Activated CD4-positive, alpha-beta T cell treated with anti-CD3 and anti-CD28 coated beads, Interleukin-2, amount 50 U/mL, for 4 hours (primary cell): Measurements from ENCODE around the gene LGR6.

Experiments used
- DNase-seq, 2 experiments: peaks; one replicate each; pipeline ENCODE4 v3.0.0-alpha.2; 2020

Gene LGR6

DNA sequence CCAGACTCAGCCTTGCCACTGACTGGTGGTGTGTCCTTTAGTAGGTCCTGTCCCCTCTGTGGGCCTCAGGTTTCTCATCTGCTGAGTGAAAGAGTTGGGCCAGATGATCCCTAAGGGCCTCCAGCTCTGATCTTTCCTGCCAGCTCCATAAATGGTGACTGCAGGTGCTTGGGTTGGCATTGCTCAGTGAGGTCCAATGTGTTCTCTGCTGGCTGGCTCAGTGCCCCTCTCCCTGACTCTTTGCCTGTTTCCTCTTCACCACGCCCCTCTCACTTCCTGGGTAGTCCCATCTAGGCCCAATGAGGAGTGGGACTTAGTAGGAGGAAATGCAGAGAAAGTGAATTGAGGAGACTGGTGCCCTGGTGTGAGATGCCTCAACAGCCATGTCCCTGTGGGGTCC, 111.6 kb downstream of the LGR6 start:
- no peak for DNase-seq

DNA sequence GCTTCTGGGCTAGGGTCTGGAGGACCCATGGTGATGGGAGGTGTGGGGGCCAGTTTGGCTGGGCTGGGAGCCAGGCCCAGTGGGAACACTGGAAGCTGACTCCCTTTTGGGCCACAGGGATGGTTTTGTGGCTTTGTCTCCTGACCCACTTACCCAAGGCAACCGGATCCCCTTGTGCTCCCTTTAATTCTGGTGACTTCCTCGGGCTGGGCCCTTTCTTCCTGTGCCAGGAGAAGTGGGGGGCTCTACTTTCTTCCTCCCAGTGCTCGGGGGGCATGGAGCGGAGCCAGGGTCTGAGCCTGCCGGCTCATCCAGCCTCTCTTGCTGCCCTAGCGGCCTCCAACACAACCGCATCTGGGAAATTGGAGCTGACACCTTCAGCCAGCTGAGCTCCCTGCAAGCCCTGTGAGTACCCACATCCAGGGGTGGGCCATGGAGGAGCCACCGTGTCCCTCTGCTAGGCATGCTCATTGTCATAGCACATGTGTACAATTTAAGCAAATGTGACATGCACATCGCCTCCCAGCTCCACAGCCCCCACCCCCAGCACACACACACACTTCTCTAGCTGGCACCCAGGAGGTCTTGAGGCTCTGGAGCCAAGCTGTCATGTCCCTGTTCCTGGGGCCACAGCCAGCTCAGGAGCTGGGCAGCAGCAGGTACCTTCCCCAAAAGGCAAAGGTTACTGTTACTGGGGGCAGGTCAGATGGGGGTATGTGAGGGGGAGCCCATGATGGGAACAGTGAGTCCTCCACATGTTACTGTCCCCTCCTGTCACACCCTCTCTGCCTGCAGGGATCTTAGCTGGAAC, 113.1 kb downstream of the LGR6 start:
- no peak for DNase-seq

GRCh38 chr1:202310071-202310725, 116.6 kb downstream of the LGR6 start:
- no peak for DNase-seq

DNA sequence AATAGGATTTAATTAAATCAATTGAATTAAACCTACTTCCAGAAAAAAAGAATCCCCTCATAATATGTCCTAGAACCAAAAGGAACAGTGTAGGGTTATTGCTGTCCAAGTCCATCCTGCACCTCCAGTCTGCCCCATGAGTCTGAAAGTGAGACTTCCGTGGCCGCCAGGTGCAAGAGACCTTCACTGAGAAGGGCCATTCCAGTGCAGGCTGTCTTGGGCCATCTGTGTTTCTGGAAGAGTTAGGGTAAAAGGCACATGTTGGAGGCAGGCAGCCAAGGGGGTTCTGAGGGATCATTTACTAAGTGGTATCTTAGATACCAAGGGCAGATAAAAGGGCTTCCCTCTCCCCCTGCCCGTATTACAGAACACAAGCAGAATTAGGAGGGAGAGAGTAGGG, 117.1 kb downstream of the LGR6 start:
- DNase-seq, result no peak

- no peak for DNase-seq
Measured at GRCh38 chr1:202311875-202312635, 118.5 kb downstream of the LGR6 start.

DNA sequence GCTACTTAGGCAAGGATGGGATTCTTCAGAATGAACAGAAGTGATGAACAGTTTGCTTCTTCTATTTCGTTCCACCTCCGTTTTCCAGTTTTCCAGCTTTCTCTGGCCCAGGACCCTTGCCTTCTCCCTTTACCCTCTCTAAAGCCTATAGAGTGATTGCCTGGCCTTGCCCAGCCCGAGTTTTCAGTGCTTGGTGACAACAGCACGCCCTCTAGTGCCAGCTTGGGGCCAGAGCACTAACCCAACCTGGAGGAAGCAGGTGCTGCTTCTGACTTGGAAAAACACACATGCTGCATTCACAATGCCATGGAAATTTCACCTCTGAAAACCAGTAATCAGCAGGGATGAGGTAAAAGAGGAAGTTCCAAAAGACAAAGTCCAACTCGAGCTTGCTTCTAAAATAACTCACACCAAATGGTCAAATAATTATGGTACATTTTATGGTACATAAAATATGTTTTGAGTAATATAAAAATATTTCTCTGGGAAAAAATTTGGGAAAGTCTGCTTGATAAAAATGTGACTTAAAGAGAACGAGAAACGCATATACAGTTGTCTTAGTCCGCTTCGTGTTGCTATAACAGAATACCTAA, 122.1 kb downstream of the LGR6 start:
- peak; percentile 66 to 69 for DNase-seq

GRCh38 chr1:202316186-202316585, 122.6 kb downstream of the LGR6 start:
- no peak for DNase-seq

GRCh38 chr1:202317941-202318925, 124.6 kb downstream of the LGR6 start:
- no peak for DNase-seq

GRCh38 chr1:202319381-202320080, 125.9 kb downstream of the LGR6 start:
- DNase-seq, result no peak

DNA sequence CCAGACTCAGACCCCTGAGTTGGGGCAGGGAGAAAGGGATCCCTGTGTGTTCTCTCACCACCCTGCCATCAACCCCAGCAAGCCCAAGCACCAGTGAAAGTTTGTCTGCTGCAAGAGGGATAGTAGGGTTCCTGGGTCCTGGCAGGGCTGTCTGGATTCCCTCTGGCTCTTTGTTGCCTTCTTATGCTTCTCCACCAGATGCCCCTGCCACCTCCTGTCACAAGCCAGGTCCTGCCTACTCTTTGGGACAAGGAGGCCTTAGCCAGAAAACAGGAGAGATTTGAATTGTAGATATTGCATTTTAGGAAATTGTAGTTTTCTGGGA, 126.4 kb downstream of the LGR6 start:
- no peak for DNase-seq

- no peak for DNase-seq
Measured at GRCh38 chr1:202323731-202324130, 130.1 kb downstream of the LGR6 start.

GRCh38 chr1:202324646-202325045, 131.0 kb downstream of the LGR6 start:
- DNase-seq, result no peak

DNA sequence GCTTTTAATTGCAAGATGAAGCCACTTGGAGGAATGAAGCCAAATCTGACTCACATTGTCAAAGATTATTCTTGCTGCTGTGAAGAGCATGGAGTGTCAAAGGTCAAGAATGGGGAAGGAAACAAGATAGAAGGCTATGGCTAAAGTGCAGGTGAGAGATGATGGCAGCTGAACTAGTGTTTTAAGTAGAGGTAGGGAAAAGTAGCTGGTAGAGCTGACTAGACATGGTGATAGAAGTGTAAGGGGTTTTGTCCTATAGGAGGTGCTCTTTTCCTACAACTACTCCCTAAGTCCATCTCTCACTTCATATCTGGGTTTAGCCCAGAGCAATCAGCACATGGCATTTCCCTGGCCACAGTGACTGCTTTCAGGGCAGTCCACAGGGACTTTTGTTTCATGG, 136.3 kb downstream of the LGR6 start:
- no peak for DNase-seq

DNA sequence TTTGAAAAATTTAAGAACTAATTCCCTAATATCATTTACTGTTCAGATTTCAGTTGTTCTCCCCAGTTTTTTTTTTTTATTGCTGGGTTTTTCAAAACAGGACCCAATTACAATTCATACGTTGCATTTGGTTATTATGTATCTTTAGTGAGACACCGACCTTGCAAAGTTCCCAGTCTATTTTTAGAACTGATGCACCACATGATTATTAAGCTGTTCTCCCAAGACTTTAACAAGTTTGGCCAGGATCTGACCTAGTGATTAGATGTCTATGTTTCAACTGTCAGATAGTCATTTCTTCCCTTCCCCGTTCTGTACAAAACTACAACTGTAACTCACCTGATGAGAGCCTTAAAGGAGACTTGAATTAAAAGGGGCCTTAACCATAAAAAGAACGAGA, 140.3 kb downstream of the LGR6 start:
- no peak for DNase-seq

DNA sequence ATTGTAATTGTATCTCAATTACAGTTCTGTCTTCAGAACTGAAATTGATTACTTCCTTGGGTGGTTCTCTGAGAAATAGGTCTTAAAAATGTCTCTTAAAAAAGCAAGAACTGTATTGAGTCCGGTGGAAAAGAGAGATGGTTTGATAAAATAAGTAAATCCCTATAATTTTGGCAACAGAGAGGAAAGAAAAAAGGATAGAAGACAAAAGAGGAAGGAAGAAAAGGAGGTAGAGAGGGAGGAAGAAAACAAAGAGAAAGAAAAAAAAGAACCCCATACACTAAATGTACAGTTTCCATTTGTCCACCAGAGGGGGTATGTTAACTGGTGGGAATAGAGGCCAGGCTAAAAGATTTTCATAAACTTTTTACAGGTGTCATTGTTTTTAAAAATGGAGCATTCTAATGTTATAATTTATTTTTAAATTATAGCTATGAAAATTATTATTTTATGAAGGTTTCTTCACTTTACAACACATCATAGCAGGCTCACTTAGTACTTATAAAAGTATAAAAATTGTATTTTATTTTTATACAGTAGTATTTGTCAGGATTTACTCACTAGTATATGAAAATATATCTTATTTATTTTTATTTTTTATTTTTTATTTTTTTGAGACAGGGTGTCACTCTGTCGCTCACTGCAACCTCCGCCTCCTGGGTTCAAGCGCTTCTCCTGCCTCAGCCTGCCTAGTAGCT, 150.2 kb downstream of the LGR6 start:
- DNase-seq, result no peak

DNA sequence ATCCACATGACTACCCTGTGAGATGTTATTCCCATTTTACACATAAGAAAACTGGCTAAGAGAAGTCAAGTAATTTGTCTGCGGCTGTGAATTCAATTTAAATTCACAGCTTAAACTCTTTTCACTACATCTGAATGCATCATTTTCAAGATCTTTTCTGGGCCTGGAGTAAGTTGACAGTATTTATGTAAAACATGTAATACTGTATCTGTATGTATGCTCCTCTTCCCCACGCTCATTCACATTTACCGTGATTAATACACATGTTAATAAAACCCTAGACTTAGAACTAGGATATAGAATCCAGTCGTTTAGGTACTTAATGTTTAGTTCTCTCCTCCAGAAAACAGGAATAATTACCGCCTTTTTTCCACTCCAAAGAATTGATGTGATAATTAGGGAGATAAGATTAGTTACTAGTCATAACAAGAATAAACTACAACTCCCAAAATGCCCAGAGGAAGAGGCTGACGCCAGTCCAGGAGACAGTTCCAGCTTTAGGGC, 154.5 kb downstream of the LGR6 start:
- no peak for DNase-seq

DNA sequence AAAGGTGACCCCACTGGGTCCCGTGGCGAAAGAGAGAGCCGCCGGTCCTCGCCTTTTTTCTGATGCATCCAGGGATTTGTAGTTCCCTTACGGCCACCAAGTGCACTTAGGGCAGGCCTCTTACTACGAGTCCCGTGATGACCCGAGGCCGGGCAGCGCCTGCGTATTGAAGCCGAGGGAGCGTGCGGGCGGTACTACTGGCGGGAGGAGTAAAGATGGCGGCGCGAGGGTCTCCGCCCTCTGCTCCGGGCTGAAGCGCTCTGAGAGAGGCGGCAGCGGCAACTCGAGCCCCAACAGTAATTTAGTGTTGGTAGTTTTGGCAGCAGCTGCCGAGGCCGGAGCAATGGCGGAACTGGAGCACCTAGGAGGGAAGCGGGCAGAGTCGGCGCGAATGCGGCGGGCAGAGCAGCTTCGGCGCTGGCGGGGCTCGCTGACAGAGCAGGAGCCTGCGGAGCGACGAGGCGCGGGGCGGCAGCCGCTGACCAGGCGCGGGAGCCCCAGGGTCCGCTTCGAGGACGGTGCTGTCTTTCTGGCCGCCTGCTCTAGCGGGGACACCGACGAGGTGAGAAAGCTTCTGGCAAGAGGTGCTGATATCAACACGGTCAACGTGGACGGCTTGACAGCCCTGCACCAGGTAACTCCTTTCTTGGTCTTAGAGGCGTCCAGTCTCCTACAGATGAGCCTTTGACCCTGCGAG, 155.1 kb downstream of the LGR6 start, which contains the start of gene PPP1R12B:
PPP1R12B (plus strand) TSS at position 191 of the 697 bp plus-strand sequence; CDS start at position 344, 153 bp downstream.
- peak; percentile 91 to 94 for DNase-seq

- DNase-seq, result no peak
Measured at GRCh38 chr1:202349206-202349928, 155.8 kb downstream of the LGR6 start.

GRCh38 chr1:202351725-202352124, 158.1 kb downstream of the LGR6 start:
- no peak for DNase-seq
